ENCODE results near the gene GNB3.

The GNB3 gene

GRCh38 chr12:6807170-6807569 is 33.6 kb upstream of the GNB3 start:
- no peak for TF ChIP-seq CTCF (conservative IDR thresholded peaks at IDR 0.05; ENCODE audit: low read depth, low read length)
- no peak overlapping the region for H3K4me3 ChIP-seq (ENCODE audit: low read length)
- no peak for DNase-seq (ENCODE audit: low read depth)

- no peak for TF ChIP-seq CTCF (conservative IDR thresholded peaks at IDR 0.05; ENCODE audit: low read depth, low read length)
- no peak overlapping the region for H3K4me3 ChIP-seq (ENCODE audit: low read length)
- DNase-seq (ENCODE audit: low read depth) = no peak
These were observed 31.7 kb upstream of the GNB3 start for GRCh38 chr12:6809056-6809455.

- H3K4me3 ChIP-seq (ENCODE audit: low read length) = no peak overlapping the region
- no peak for DNase-seq (ENCODE audit: low read depth)
- TF ChIP-seq CTCF (conservative IDR thresholded peaks at IDR 0.05; ENCODE audit: low read depth, low read length) = no peak
These were observed 30.0 kb upstream of the GNB3 start for GRCh38 chr12:6810758-6811157.

GRCh38 chr12:6813363-6813762 is 27.4 kb upstream of the GNB3 start:
- DNase-seq (ENCODE audit: low read depth) = no peak
- H3K4me3 ChIP-seq (ENCODE audit: low read length) = no peak overlapping the region
- no peak for TF ChIP-seq CTCF (conservative IDR thresholded peaks at IDR 0.05; ENCODE audit: low read depth, low read length)

GRCh38 chr12:6816598-6816997 is 24.1 kb upstream of the GNB3 start:
- DNase-seq (ENCODE audit: low read depth) = no peak
- no peak for TF ChIP-seq CTCF (conservative IDR thresholded peaks at IDR 0.05; ENCODE audit: low read depth, low read length)
- H3K4me3 ChIP-seq (ENCODE audit: low read length) = no peak overlapping the region

GRCh38 chr12:6817098-6817497 is 23.6 kb upstream of the GNB3 start:
- no peak overlapping the region for H3K4me3 ChIP-seq (ENCODE audit: low read length)
- no peak for DNase-seq (ENCODE audit: low read depth)
- no peak for TF ChIP-seq CTCF (conservative IDR thresholded peaks at IDR 0.05; ENCODE audit: low read depth, low read length)

GRCh38 chr12:6817662-6818157 is 23.0 kb upstream of the GNB3 start:
- DNase-seq (ENCODE audit: low read depth) = no peak
- no peak for TF ChIP-seq CTCF (conservative IDR thresholded peaks at IDR 0.05; ENCODE audit: low read depth, low read length)
- H3K4me3 ChIP-seq (ENCODE audit: low read length) = no peak overlapping the region

All from retinal pigment epithelial cell (primary cell).